H1 (cell line): ENCODE measurements around the gene CTTNBP2NL. TPM values are rescaled to one million over a fixed set of nuclear protein-coding genes. Genes with fewer than 3 reads are reported as not detected.

ENCODE experiments used
- CTCF ChIA-PET: fragments of 300-600 bp; sonication (Branson Sonifier 250); formaldehyde crosslinking; loops from one replicate; lab custom pipeline; 2021; ENCODE audit not compliant: partially characterized antibody; lab: Charles Lee
- POLR2A ChIA-PET: fragments of 300-600 bp; sonication (Branson Sonifier 250); formaldehyde crosslinking; loops from one replicate; lab custom pipeline; 2021; ENCODE audit warnings: inconsistent platforms; ENCODE audit not compliant: partially characterized antibody; lab: Charles Lee
- DNase-seq, 2 experiments: peaks; one replicate each; pipeline versions ENCODE4 v3.0.0 to v3.0.0-alpha.2; 2010 to 2022; ENCODE audit warnings: low spot score in 2 of 2, low read depth in 1 of 2, mixed read lengths in 1 of 2
- FAIRE-seq: peaks from 2 replicates; lab custom pipeline; 2011; peaks lifted over from hg19 to GRCh38; lab: Jason Lieb, UNC
- H2AFZ ChIP-seq: 2 replicates; pipeline ENCODE4 v1.8.1; 2012; ENCODE audit warnings: low read length, inconsistent platforms
- H2AK5ac ChIP-seq: 2 replicates; pipeline ENCODE4 v1.6.1; 2013; ENCODE audit warnings: low read depth, low read length
- H2BK120ac ChIP-seq: replicated peaks from 2 replicates; pipeline ENCODE3; 2013; ENCODE audit warnings: low read depth, low read length, inconsistent platforms
- H2BK12ac ChIP-seq: 2 replicates; pipeline ENCODE4 v1.6.1; 2013; ENCODE audit warnings: low read depth, low read length
- H2BK15ac ChIP-seq: 2 replicates; pipeline ENCODE4 v1.6.1; 2013; ENCODE audit warnings: low read length
- H2BK20ac ChIP-seq: 2 replicates; pipeline ENCODE4 v1.6.1; 2013; ENCODE audit warnings: low read length
- H2BK5ac ChIP-seq: 2 replicates; pipeline ENCODE4 v1.6.1; 2013; ENCODE audit warnings: low read depth, low read length
- H3K14ac ChIP-seq: 2 replicates; pipeline ENCODE4 v1.6.1; 2013; ENCODE audit warnings: inconsistent platforms; ENCODE audit not compliant: insufficient read length
- H3K18ac ChIP-seq: 2 replicates; pipeline ENCODE4 v1.6.1; 2013; ENCODE audit warnings: low read length; ENCODE audit errors: extremely low read depth
- H3K23ac ChIP-seq: 2 replicates; pipeline ENCODE4 v1.6.1; 2013; ENCODE audit warnings: inconsistent platforms; ENCODE audit not compliant: insufficient read length
- H3K23me2 ChIP-seq: 2 replicates; pipeline ENCODE4 v1.6.1; 2013; ENCODE audit warnings: low read depth, low read length
- H3K27ac ChIP-seq: 2 replicates; pipeline ENCODE4 v1.6.1; 2011; ENCODE audit warnings: low read depth, low read length, inconsistent platforms
- H3K27me3 ChIP-seq, 4 experiments: replicated peaks in 1 of 4; 1 replicate in 1 of 4; 2 replicates in 3 of 4; pipeline versions ENCODE4 v1.6.1 to v1.8.1; 2011 to 2013; ENCODE audit warnings: low read length in 3 of 4, mild to moderate bottlenecking in 3 of 4, inconsistent platforms in 2 of 4, mixed read lengths in 2 of 4, moderate library complexity in 1 of 4; ENCODE audit not compliant: control insufficient read depth in 3 of 4, insufficient read depth in 3 of 4; ENCODE audit errors: extremely low read depth in 1 of 4
- H3K36me3 ChIP-seq, 4 experiments: 2 replicates each; pipeline versions ENCODE4 v1.6.1 to v1.8.1; 2011 to 2013; ENCODE audit warnings: mild to moderate bottlenecking in 4 of 4, low read length in 3 of 4, moderate library complexity in 2 of 4, control low read depth in 1 of 4, inconsistent platforms in 1 of 4; ENCODE audit not compliant: insufficient read depth in 4 of 4, control insufficient read depth in 2 of 4
- H3K4ac ChIP-seq: replicated peaks from 2 replicates; pipeline ENCODE3; 2013; ENCODE audit warnings: low read length, low read depth, mixed read lengths, inconsistent platforms; ENCODE audit not compliant: insufficient read length
- H3K4me1 ChIP-seq, 4 experiments: replicated peaks in 1 of 4; 1 replicate in 1 of 4; 2 replicates in 3 of 4; pipeline versions ENCODE4 v1.6.1 to v1.8.1; 2011 to 2013; ENCODE audit warnings: low read length in 3 of 4, inconsistent platforms in 2 of 4, mixed read lengths in 1 of 4; ENCODE audit not compliant: insufficient read depth in 4 of 4, control insufficient read depth in 3 of 4
- H3K4me2 ChIP-seq, 2 experiments: 2 replicates each; pipeline versions ENCODE4 v1.6.1 to v1.8.1; 2011 to 2013; ENCODE audit warnings: low read depth in 2 of 2, low read length in 2 of 2, control low read depth in 1 of 2, inconsistent platforms in 1 of 2, mild to moderate bottlenecking in 1 of 2; ENCODE audit not compliant: insufficient read depth in 1 of 2
- H3K4me3 ChIP-seq, 4 experiments: fragments of 200-600, 300-600 bp in 1 of 4; sonication (generic), shearing (Covaris generic), sonication (Bioruptor Twin) in 1 of 4; 2 replicates each; pipeline versions ENCODE4 v1.5.1 to v1.8.1; 2011 to 2016; ENCODE audit warnings: low read length in 4 of 4, low read depth in 3 of 4, control low read depth in 2 of 4, inconsistent platforms in 2 of 4, mild to moderate bottlenecking in 2 of 4, mixed read lengths in 1 of 4, moderate library complexity in 1 of 4; ENCODE audit not compliant: insufficient read depth in 2 of 4; ENCODE audit errors: extremely low read depth in 1 of 4
- H3K56ac ChIP-seq: replicated peaks from 2 replicates; pipeline ENCODE3; 2013; ENCODE audit warnings: low read depth, mild to moderate bottlenecking, mixed read lengths, low read length, inconsistent platforms; ENCODE audit not compliant: insufficient read length
- H3K79me1 ChIP-seq: 2 replicates; pipeline ENCODE4 v1.6.1; 2013; ENCODE audit warnings: low read depth, low read length, control low read depth
- H3K79me2 ChIP-seq, 2 experiments: 2 replicates each; pipeline versions ENCODE4 v1.6.1 to v1.8.1; 2012 to 2013; ENCODE audit warnings: low read length in 2 of 2, mild to moderate bottlenecking in 2 of 2, inconsistent platforms in 1 of 2; ENCODE audit not compliant: insufficient read depth in 2 of 2, control insufficient read depth in 1 of 2
- H3K9ac ChIP-seq, 4 experiments: replicated peaks in 1 of 4; 1 replicate in 1 of 4; 2 replicates in 3 of 4; pipeline versions ENCODE4 v1.6.1 to v1.8.1; 2011 to 2013; ENCODE audit warnings: low read depth in 3 of 4, low read length in 3 of 4, control low read depth in 2 of 4, mild to moderate bottlenecking in 2 of 4, moderate library complexity in 2 of 4, inconsistent platforms in 1 of 4; ENCODE audit errors: extremely low read depth in 1 of 4
- H3K9me3 ChIP-seq, 2 experiments: 2 replicates each; pipeline versions ENCODE4 v1.6.1 to v1.8.1; 2012 to 2013; ENCODE audit warnings: mild to moderate bottlenecking in 2 of 2, moderate library complexity in 2 of 2, control low read depth in 1 of 2, inconsistent platforms in 1 of 2, low read depth in 1 of 2, low read length in 1 of 2, mixed read lengths in 1 of 2; ENCODE audit not compliant: insufficient read depth in 2 of 2
- H4K20me1 ChIP-seq, 2 experiments: replicated peaks in 1 of 2; 2 replicates each; pipeline versions ENCODE3 to v1.8.1; 2011 to 2013; ENCODE audit warnings: inconsistent platforms in 2 of 2, low read length in 2 of 2, mild to moderate bottlenecking in 1 of 2; ENCODE audit not compliant: insufficient read depth in 2 of 2, control insufficient read depth in 1 of 2
- H4K5ac ChIP-seq: 2 replicates; pipeline ENCODE4 v1.6.1; 2013; ENCODE audit warnings: low read length, low read depth, mixed read lengths, inconsistent platforms; ENCODE audit not compliant: insufficient read length
- H4K8ac ChIP-seq: 2 replicates; pipeline ENCODE4 v1.8.0; 2013; ENCODE audit warnings: mild to moderate bottlenecking, moderate library complexity, low read length, inconsistent platforms; ENCODE audit not compliant: insufficient read depth; ENCODE audit errors: extremely low read depth
- H4K91ac ChIP-seq: replicated peaks from 2 replicates; pipeline ENCODE3; 2013; ENCODE audit warnings: low read length, mixed read lengths, inconsistent platforms; ENCODE audit not compliant: insufficient read length
- ATF2 ChIP-seq: IDR thresholded peaks from 2 replicates; pipeline ENCODE4 v1.6.1; 2012; ENCODE audit warnings: low read length, inconsistent platforms
- EP300 ChIP-seq, 2 experiments: IDR thresholded peaks; 1 replicate in 1 of 2; 2 replicates in 1 of 2; pipeline ENCODE4 v1.6.1; 2011 to 2012; ENCODE audit warnings: low read depth in 2 of 2, low read length in 2 of 2, mild to moderate bottlenecking in 2 of 2, borderline replicate concordance in 1 of 2, inconsistent platforms in 1 of 2, moderate library complexity in 1 of 2
- HDAC6 ChIP-seq: IDR thresholded peaks from one replicate; pipeline ENCODE4 v1.7.1; 2012; ENCODE audit warnings: low read depth, mild to moderate bottlenecking, inconsistent platforms, low read length, moderate library complexity
- MAFK ChIP-seq: IDR thresholded peaks from 2 replicates; pipeline ENCODE4 v1.6.1; 2012; ENCODE audit warnings: low read depth, mild to moderate bottlenecking, improper control_type of control experiment, low read length
- SRF ChIP-seq: IDR thresholded peaks from 2 replicates; pipeline ENCODE4 v1.6.1; 2011; ENCODE audit warnings: mild to moderate bottlenecking, low read depth, low read length, moderate library complexity
- ZNF274 ChIP-seq: IDR thresholded peaks from 2 replicates; pipeline ENCODE4 v1.7.0; 2012; ENCODE audit warnings: low read length, borderline replicate concordance; ENCODE audit errors: extremely low read depth
- WGBS, 2 experiments: shearing (Covaris generic) in 1 of 2; methylation state at CpG; one replicate each; pipeline versions ENCODE4 v1.1.6 to v1.1.7; 2013 to 2015; ENCODE audit warnings: low lambda C conversion rate in 2 of 2, mixed read lengths in 2 of 2, inconsistent platforms in 1 of 2, low coverage in 1 of 2, missing lambda C conversion rate in 1 of 2; ENCODE audit not compliant: insufficient replicate concordance in 2 of 2, insufficient coverage in 1 of 2, insufficient read length in 1 of 2; ENCODE audit errors: extremely low coverage in 1 of 2, missing lambda C conversion rate in 1 of 2; 5-methylcytosine and 5-hydroxymethylcytosine counted together
- polyA plus RNA-seq, 7 experiments: library from polyadenylated mRNA; depleted of rRNA in 3 of 7; stranded (reverse) in 5 of 7; unstranded in 2 of 7; fragments of >200 nt in 5 of 7; fragments of 200-250 nt in 2 of 7; gene quantifications; 1 replicate in 5 of 7; 2 replicates in 1 of 7; 4 replicates in 1 of 7; pipeline versions ENCODE4 v1.2.1 to v1.2.3, GENCODE V29; 2011 to 2013; ENCODE audit warnings: missing spikeins in 2 of 7, mixed read lengths in 2 of 7
- total RNA-seq: library from RNA; stranded (reverse); fragmentation: NEBNext Ultra II Directional; extraction: Animal tissue kit (Norgen Biotek cat#: 25700); gene quantifications from 2 replicates; pipeline ENCODE4 v1.2.1, GENCODE V29; 2021

The CTTNBP2NL gene
- total and polyA plus RNA-seq, 2 of the 8 experiments (the other 6 are each of a cell fraction or from before 2014, with no cell fraction given), result 6.4 to 35.1 TPM

DNA sequence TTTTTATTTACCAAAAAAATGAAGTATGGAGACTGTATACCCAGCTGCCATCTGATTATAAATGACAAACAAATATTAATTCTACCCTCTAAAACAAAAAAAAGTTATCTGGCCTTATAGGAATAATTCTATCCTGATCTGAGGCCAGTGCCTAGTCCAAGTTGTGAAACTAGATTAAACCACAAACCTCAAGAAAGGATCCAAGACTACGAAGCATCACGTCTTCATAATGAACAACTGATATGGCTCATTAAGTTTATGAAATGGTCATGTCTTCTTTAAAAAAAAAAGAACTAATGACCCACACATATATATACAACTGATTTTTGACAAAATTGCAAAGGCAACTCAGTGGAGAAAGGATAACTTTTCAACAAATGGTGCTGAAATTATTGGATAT, 32.4 kb upstream of the CTTNBP2NL start:
- no peak overlapping the region for H2AK5ac ChIP-seq
- H2BK15ac ChIP-seq, result no peak overlapping the region
- H3K4ac ChIP-seq, result no peak overlapping the region
- 87% methylated on average over 2 of the region's 2 CpGs; no CpG with 5 or more reads in 1 of the 2 experiments for WGBS, 2 experiments
- H4K5ac ChIP-seq, result no peak overlapping the region
- H3K27ac ChIP-seq, result no peak overlapping the region
- no peak overlapping the region for H3K4me3 ChIP-seq
- H2BK120ac ChIP-seq, result no peak overlapping the region
- POLR2A ChIA-PET, result no interaction called here
- no peak overlapping the region for H2BK20ac ChIP-seq
- peaks cover 0 to 6% (median 0%) of the 10 kb centered on the region in 4 experiments; a peak in 1 of 7 replicates for H3K4me1 ChIP-seq
- H3K4me2 ChIP-seq, result no peak overlapping the region
- no peak overlapping the region for H3K23ac ChIP-seq
- FAIRE-seq (no peak), DNase-seq (no peak)
- no peaks in the 10 kb centered on the region for H3K9me3 ChIP-seq
- no peak overlapping the region for H2BK5ac ChIP-seq
- H3K36me3 ChIP-seq, result no peaks in the 10 kb centered on the region
- no peak overlapping the region for H3K18ac ChIP-seq
- no peak overlapping the region for H2BK12ac ChIP-seq
- no peak overlapping the region for H2AFZ ChIP-seq
- no peak overlapping the region for H3K9ac ChIP-seq
- no peaks in the 10 kb centered on the region for H3K79me1 ChIP-seq
- H4K20me1 ChIP-seq, result no peaks in the 10 kb centered on the region
- no peaks in the 10 kb centered on the region for H3K79me2 ChIP-seq
- CTCF ChIA-PET, result interaction anchor here (0.9 to 1.3 kb wide), 3 partner anchors 8 to 383 kb away, joined by 3 to 4 read pairs (median 3); no protein-coding TSS in a partner anchor
- no peak overlapping the region for H3K56ac ChIP-seq
- no peaks in the 10 kb centered on the region; a peak in 1 of 7 replicates for H3K27me3 ChIP-seq
- H4K8ac ChIP-seq, result no peak overlapping the region
- no peaks in the 10 kb centered on the region for H3K23me2 ChIP-seq
- no peak overlapping the region for H4K91ac ChIP-seq
- no peak overlapping the region for H3K14ac ChIP-seq
- TF ChIP-seq ZNF274, result no peak
- TF ChIP-seq SRF, result no peak
- TF ChIP-seq MAFK, result no peak
- no peak for TF ChIP-seq ATF2
- no peak for TF ChIP-seq EP300 (IDR thresholded peaks at IDR 0.05; ENCODE audit: borderline replicate concordance in 1 of 2, low read depth in 2 of 2, low read length in 2 of 2)
- no peak for TF ChIP-seq HDAC6
